Measurements from ENCODE around the gene MSX1.

The MSX1 gene

GRCh38 chr4:4871242-4871572, 11.7 kb downstream of the MSX1 start:
- DNase-seq: no peak

GRCh38 chr4:4871573-4872313, 12.3 kb downstream of the MSX1 start:
- no peak for DNase-seq

- DNase-seq: no peak
These were observed 12.9 kb downstream of the MSX1 start for GRCh38 chr4:4872314-4872903.

GRCh38 chr4:4873203-4873602, 13.7 kb downstream of the MSX1 start:
- DNase-seq: no peak

GRCh38 chr4:4874254-4874653, 14.8 kb downstream of the MSX1 start:
- DNase-seq: no peak

- DNase-seq: no peak
These were observed 15.7 kb downstream of the MSX1 start for GRCh38 chr4:4875147-4875546.

GRCh38 chr4:4875611-4876010, 16.1 kb downstream of the MSX1 start:
- no peak for DNase-seq

- DNase-seq: no peak
These were observed 17.6 kb downstream of the MSX1 start for GRCh38 chr4:4876945-4877661.

GRCh38 chr4:4880492-4880891, 21.0 kb downstream of the MSX1 start:
- DNase-seq: no peak

GRCh38 chr4:4881432-4881831, 22.0 kb downstream of the MSX1 start:
- DNase-seq: no peak

- DNase-seq: no peak
These were observed 25.1 kb downstream of the MSX1 start for GRCh38 chr4:4884611-4885010.

- no peak for DNase-seq
These were observed 28.0 kb downstream of the MSX1 start for GRCh38 chr4:4887426-4887825.

GRCh38 chr4:4888695-4889094, 29.2 kb downstream of the MSX1 start:
- no peak for DNase-seq

GRCh38 chr4:4889781-4890180, 30.3 kb downstream of the MSX1 start:
- no peak for DNase-seq

- no peak for DNase-seq
These were observed 31.2 kb downstream of the MSX1 start for GRCh38 chr4:4890574-4891255.

- no peak for DNase-seq
These were observed 34.3 kb downstream of the MSX1 start for GRCh38 chr4:4893721-4894120.

GRCh38 chr4:4899202-4899925, 39.9 kb downstream of the MSX1 start:
- DNase-seq: no peak

- DNase-seq: no peak
These were observed 42.4 kb downstream of the MSX1 start for GRCh38 chr4:4901877-4902276.

GRCh38 chr4:4912155-4912554, 52.7 kb downstream of the MSX1 start:
- no peak for DNase-seq

- DNase-seq: no peak
These were observed 53.7 kb downstream of the MSX1 start for GRCh38 chr4:4913147-4913561.
